VCaP (cell line): ENCODE measurements around the gene LDLR.
"Not testable (repeated sequence)": the region's sequence is repeated elsewhere in the genome, so short reads cannot be mapped to it uniquely, and the experiment has no call there.

Experiments used
- H3K27ac ChIP-seq: fragments of 450-650 bp; 2 replicates; pipeline ENCODE4 v1.5.1; 2017
- CTCF ChIP-seq: fragments of 450-650 bp; conservative IDR thresholded peaks from 2 replicates; pipeline ENCODE4 v1.5.1; 2017; ENCODE audit warnings: mild to moderate bottlenecking, moderate library complexity

LDLR gene

GRCh38 chr19:11111771-11112144 is 22.5 kb downstream of the LDLR start:
- H3K27ac ChIP-seq = no peak overlapping the region
- no peak for TF ChIP-seq CTCF

GRCh38 chr19:11113140-11113708 is 24.0 kb downstream of the LDLR start:
- TF ChIP-seq CTCF = no peak
- H3K27ac ChIP-seq = no peak overlapping the region

- no peak for TF ChIP-seq CTCF
- no peak overlapping the region for H3K27ac ChIP-seq
Measured at GRCh38 chr19:11115042-11115441, 25.8 kb downstream of the LDLR start.

- no peak for TF ChIP-seq CTCF
- H3K27ac ChIP-seq = no peak overlapping the region
Measured at GRCh38 chr19:11115895-11116446, 26.7 kb downstream of the LDLR start.

- no peak overlapping the region for H3K27ac ChIP-seq
- TF ChIP-seq CTCF = no peak
Measured at GRCh38 chr19:11116507-11116906, 27.2 kb downstream of the LDLR start.

GRCh38 chr19:11121963-11122362 is 32.7 kb downstream of the LDLR start:
- not testable (repeated sequence) for H3K27ac ChIP-seq

- no peak for TF ChIP-seq CTCF
- no peak overlapping the region for H3K27ac ChIP-seq
Measured at GRCh38 chr19:11123114-11123513, 33.9 kb downstream of the LDLR start.

GRCh38 chr19:11124157-11124556 is 34.9 kb downstream of the LDLR start:
- H3K27ac ChIP-seq = not testable (repeated sequence)
